B cell (primary cell): ENCODE measurements around the gene SDCCAG8. TPM values are rescaled to one million over a fixed set of nuclear protein-coding genes. Genes with fewer than 3 reads are reported as not detected.

Experiments
- ATAC-seq: fragments of 200-7000 bp; cut with Tn5 transposase; one replicate; pipeline ENCODE4 v1.10.0; 2021; ENCODE audit warnings: low read depth, mild to moderate bottlenecking, moderate number of reproducible peaks, moderate library complexity
- CTCF ChIA-PET: fragments of 350-600 bp; sonication (Branson Sonifier 250); formaldehyde crosslinking; loops from one replicate; lab custom pipeline; 2021; ENCODE audit warnings: antibody characterized with exemption, inconsistent platforms; lab: Charles Lee
- POLR2A ChIA-PET: fragments of 350-600 bp; sonication (Branson Sonifier 250); formaldehyde crosslinking; loops from one replicate; lab custom pipeline; 2021; ENCODE audit warnings: antibody characterized with exemption; lab: Charles Lee
- DNase-seq: peaks from one replicate; pipeline ENCODE4 v3.0.0; 2013
- H2AFZ ChIP-seq: 2 replicates; pipeline ENCODE4 v1.6.1; 2012; ENCODE audit warnings: mild to moderate bottlenecking, low read depth, low read length; ENCODE audit not compliant: insufficient read depth, poor library complexity, severe bottlenecking
- H3K27ac ChIP-seq, 2 donors: 1 replicate in 1 of 2; 2 replicates in 1 of 2; pipeline ENCODE4 v1.5.1; 2012 to 2013; ENCODE audit warnings: low read length in 2 of 2, mild to moderate bottlenecking in 2 of 2, moderate library complexity in 1 of 2
- H3K27me3 ChIP-seq, 4 experiments: fragments of 200-600 bp in 1 of 4; sonication (generic) in 1 of 4; replicated peaks in 1 of 4; 1 replicate in 2 of 4; 2 replicates in 2 of 4; pipeline versions ENCODE4 v1.6.1 to v1.7.0; 2013 to 2016; ENCODE audit warnings: low read length in 3 of 4, mild to moderate bottlenecking in 2 of 4, mixed read lengths in 1 of 4, moderate library complexity in 1 of 4; ENCODE audit not compliant: insufficient read depth in 4 of 4, control insufficient read depth in 3 of 4; ENCODE audit errors: control extremely low read depth in 1 of 4
- H3K36me3 ChIP-seq, 2 experiments: replicated peaks in 1 of 2; 1 replicate in 1 of 2; 2 replicates in 1 of 2; pipeline versions ENCODE4 v1.6.1 to v1.7.1; 2013; ENCODE audit warnings: low read length in 1 of 2; ENCODE audit not compliant: insufficient read depth in 2 of 2, control insufficient read depth in 1 of 2; ENCODE audit errors: control extremely low read depth in 1 of 2, extremely low read depth in 1 of 2
- H3K4me1 ChIP-seq, 2 donors: fragments of 200-600 bp in 1 of 2; sonication (generic) in 1 of 2; 1 replicate in 1 of 2; 2 replicates in 1 of 2; pipeline versions ENCODE4 v1.5.1 to v1.6.1; 2013 to 2017; ENCODE audit warnings: low read length in 2 of 2; ENCODE audit not compliant: control insufficient read depth in 2 of 2, insufficient read depth in 2 of 2
- H3K4me2 ChIP-seq: replicated peaks from 2 replicates; pipeline ENCODE3; 2012; ENCODE audit warnings: mild to moderate bottlenecking, low read depth, low read length; ENCODE audit not compliant: poor library complexity, severe bottlenecking
- H3K4me3 ChIP-seq, 5 experiments: fragments of 200-600 bp in 1 of 5; sonication (generic) in 1 of 5; 1 replicate in 3 of 5; 2 replicates in 2 of 5; pipeline versions ENCODE4 v1.5.1 to v1.7.0; 2011 to 2016; ENCODE audit warnings: low read length in 4 of 5, mild to moderate bottlenecking in 4 of 5, low read depth in 2 of 5, control low read depth in 1 of 5, moderate library complexity in 1 of 5; ENCODE audit not compliant: insufficient read depth in 1 of 5; ENCODE audit errors: control extremely low read depth in 1 of 5, extremely low read depth in 1 of 5
- H3K79me2 ChIP-seq: fragments of 200-600 bp; sonication (generic); one replicate; pipeline ENCODE4 v1.6.0; 2016; ENCODE audit warnings: low read length; ENCODE audit not compliant: control insufficient read depth, insufficient read depth
- H3K9ac ChIP-seq: fragments of 200-600 bp; sonication (generic); 2 replicates; pipeline ENCODE4 v1.6.1; 2017; ENCODE audit warnings: mild to moderate bottlenecking, low read length, moderate library complexity
- H3K9me3 ChIP-seq, 3 donors: one replicate each; pipeline versions ENCODE4 v1.6.1 to v1.7.1; 2013; ENCODE audit warnings: low read length in 2 of 3; ENCODE audit not compliant: control insufficient read depth in 2 of 3, insufficient read depth in 1 of 3; ENCODE audit errors: control extremely low read depth in 1 of 3
- H4K20me1 ChIP-seq: 2 replicates; pipeline ENCODE4 v1.6.0; 2012; ENCODE audit warnings: mild to moderate bottlenecking, low read length; ENCODE audit not compliant: insufficient read depth, control insufficient read depth, poor library complexity, severe bottlenecking
- H3K27ac Mint-ChIP-seq: one replicate; pipeline ENCODE4 v1.8.0; 2021; ENCODE audit warnings: mixed read lengths
- H3K27me3 Mint-ChIP-seq: one replicate; pipeline ENCODE4 v1.8.0; 2021; ENCODE audit warnings: mixed read lengths
- H3K4me1 Mint-ChIP-seq: one replicate; pipeline ENCODE4 v1.8.0; 2021; ENCODE audit warnings: mixed read lengths
- H3K4me3 Mint-ChIP-seq: one replicate; pipeline ENCODE4 v1.8.0; 2021; ENCODE audit warnings: mixed read lengths
- H3K9me3 Mint-ChIP-seq: one replicate; pipeline ENCODE4 v1.8.0; 2022; ENCODE audit warnings: mixed read lengths; ENCODE audit not compliant: insufficient read depth
- EZH2 ChIP-seq: IDR thresholded peaks from 2 replicates; pipeline ENCODE4 v1.6.1; 2012; ENCODE audit warnings: borderline replicate concordance, low read depth, mild to moderate bottlenecking, moderate library complexity, low read length; ENCODE audit not compliant: insufficient read depth, poor library complexity, severe bottlenecking
- WGBS: methylation state at CpG from one replicate; pipeline ENCODE4 v1.1.5; 2013; ENCODE audit warnings: missing lambda C conversion rate; ENCODE audit not compliant: insufficient coverage; 5-methylcytosine and 5-hydroxymethylcytosine counted together
- intact Hi-C: fragments of 100-400 bp; cut with micrococcal nuclease; formaldehyde crosslinking; loops from one replicate; pipeline ENCODE4 v1.10.0; 2022
- polyA plus RNA-seq: library from polyadenylated mRNA; depleted of rRNA; stranded (reverse); fragments of >200 nt; gene quantifications from 2 replicates; pipeline ENCODE4 v1.2.3, GENCODE V29; 2012
- total RNA-seq, 2 donors: library from RNA; stranded (reverse); fragments of 120-200 nt in 1 of 2; gene quantifications; 1 replicate in 1 of 2; 2 replicates in 1 of 2; pipeline versions ENCODE4 v1.2.3 to v1.2.4, GENCODE V29; 2013 to 2022
- TF ChIP-seq, protein P1 (sequence below): fragments of 200-600 bp; IDR thresholded peaks from one replicate; pipeline ENCODE4 v1.8.0; 2022; ENCODE audit warnings: antibody characterized with exemption, mild to moderate bottlenecking

The SDCCAG8 gene
- total and polyA plus RNA-seq, 2 donors (not counting 1 experiment from before 2014, with no cell fraction given): 37.1 to 60.7 TPM

DNA sequence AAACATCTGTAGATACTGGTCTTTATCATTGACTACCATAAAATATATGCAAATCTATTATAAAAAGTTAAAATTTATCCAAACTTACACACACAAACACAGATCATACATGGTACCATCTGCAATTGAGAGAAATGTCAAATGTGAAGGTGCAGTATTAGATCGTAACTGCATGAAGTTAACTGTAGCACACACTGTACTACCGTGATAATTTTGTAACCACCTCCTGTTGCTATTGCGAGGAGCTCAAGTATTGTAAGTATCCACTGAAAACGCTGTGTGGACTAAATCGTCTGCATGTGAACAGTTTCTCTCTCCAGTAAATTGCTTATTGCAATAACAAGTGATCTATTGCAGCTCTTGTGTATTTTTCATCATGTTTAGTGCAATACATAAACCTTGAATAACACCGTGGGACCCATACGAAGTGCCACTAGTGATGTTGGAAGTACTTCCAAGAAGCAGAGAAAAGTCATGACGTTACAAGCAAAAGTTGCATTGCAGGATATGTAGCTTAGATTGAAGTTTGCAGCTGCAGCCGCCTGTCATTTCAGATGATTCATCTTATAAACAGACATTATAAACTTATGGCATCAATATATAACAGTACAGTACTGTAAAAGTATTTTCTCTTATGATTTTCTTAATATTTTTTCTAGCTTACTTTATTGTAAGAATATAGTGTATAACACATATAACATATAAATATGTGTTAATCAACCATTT, 172.9 kb downstream of the SDCCAG8 start:
- H3K4me1 ChIP-seq: no peaks in the 10 kb centered on the region
- ChIA-PET POLR2A (no interaction called here), CTCF (no interaction called here)
- Mint-ChIP-seq H3K4me3 (no peak overlapping the region), H3K27ac (no peak overlapping the region), H3K27me3 (no peaks in the 10 kb centered on the region), H3K9me3 (no peaks in the 10 kb centered on the region), H3K4me1 (no peaks in the 10 kb centered on the region)
- H3K9me3 ChIP-seq: no peaks in the 10 kb centered on the region
- DNase-seq (no peak), ATAC-seq (no peak)
- H2AFZ ChIP-seq: no peak overlapping the region
- H3K27ac ChIP-seq: no peak overlapping the region
- H3K4me2 ChIP-seq: no peak overlapping the region
- TF ChIP-seq, protein P1, sequence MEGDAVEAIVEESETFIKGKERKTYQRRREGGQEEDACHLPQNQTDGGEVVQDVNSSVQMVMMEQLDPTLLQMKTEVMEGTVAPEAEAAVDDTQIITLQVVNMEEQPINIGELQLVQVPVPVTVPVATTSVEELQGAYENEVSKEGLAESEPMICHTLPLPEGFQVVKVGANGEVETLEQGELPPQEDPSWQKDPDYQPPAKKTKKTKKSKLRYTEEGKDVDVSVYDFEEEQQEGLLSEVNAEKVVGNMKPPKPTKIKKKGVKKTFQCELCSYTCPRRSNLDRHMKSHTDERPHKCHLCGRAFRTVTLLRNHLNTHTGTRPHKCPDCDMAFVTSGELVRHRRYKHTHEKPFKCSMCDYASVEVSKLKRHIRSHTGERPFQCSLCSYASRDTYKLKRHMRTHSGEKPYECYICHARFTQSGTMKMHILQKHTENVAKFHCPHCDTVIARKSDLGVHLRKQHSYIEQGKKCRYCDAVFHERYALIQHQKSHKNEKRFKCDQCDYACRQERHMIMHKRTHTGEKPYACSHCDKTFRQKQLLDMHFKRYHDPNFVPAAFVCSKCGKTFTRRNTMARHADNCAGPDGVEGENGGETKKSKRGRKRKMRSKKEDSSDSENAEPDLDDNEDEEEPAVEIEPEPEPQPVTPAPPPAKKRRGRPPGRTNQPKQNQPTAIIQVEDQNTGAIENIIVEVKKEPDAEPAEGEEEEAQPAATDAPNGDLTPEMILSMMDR: no peak
- no peak for TF ChIP-seq EZH2
- no peak overlapping the region for H3K4me3 ChIP-seq
- H3K27me3 ChIP-seq: no peaks in the 10 kb centered on the region
- no peak overlapping the region for H3K9ac ChIP-seq
- H3K79me2 ChIP-seq: no peaks in the 10 kb centered on the region
- intact Hi-C loops: no loop called here
- no peaks in the 10 kb centered on the region for H4K20me1 ChIP-seq
- 100% methylated on average over 2 of the region's 9 CpGs for WGBS
- H3K36me3 ChIP-seq: peaks cover 12 to 16% of the 10 kb centered on the region in 2 experiments

DNA sequence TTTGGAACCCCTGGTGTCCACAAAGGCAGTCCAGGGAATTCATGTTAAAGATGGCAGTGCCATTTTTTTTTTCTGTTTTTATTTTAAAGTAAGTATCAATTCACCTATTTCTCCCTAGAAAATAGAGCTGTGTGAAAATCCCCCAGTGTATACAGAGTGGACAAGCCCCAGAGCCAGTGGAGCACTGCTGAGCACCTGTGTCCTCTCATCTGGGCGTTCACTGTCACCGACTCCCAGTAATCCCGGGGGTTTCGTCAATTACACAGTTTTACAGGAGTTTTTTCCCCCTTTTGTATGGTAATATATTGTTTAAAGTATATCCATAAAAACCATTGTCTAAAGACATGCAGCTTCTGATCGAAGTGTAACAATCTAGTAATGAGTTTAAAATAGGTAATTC, 175.8 kb downstream of the SDCCAG8 start:
- no peaks in the 10 kb centered on the region for H3K9me3 Mint-ChIP-seq
- H3K79me2 ChIP-seq: no peaks in the 10 kb centered on the region
- no peaks in the 10 kb centered on the region for H3K27me3 Mint-ChIP-seq
- DNase-seq (no peak), ATAC-seq (no peak)
- no peaks in the 10 kb centered on the region for H3K27me3 ChIP-seq
- H3K4me1 Mint-ChIP-seq: no peaks in the 10 kb centered on the region
- H3K27ac Mint-ChIP-seq: no peak overlapping the region
- H2AFZ ChIP-seq: no peak overlapping the region
- POLR2A ChIA-PET: no interaction called here
- H3K4me1 ChIP-seq: no peaks in the 10 kb centered on the region
- H3K4me3 Mint-ChIP-seq: no peak overlapping the region
- no peak overlapping the region for H3K9ac ChIP-seq
- H3K27ac ChIP-seq: no peak overlapping the region
- CTCF ChIA-PET: no interaction called here
- no peak for TF ChIP-seq EZH2
- TF ChIP-seq, protein P1: no peak
- no CpG with 5 or more reads among the region's 5 CpGs for WGBS
- H4K20me1 ChIP-seq: no peaks in the 10 kb centered on the region
- intact Hi-C loops: no loop called here
- H3K4me2 ChIP-seq: no peak overlapping the region
- H3K4me3 ChIP-seq: no peak overlapping the region
- H3K36me3 ChIP-seq: peaks cover 8 to 15% of the 10 kb centered on the region in 2 experiments
- no peaks in the 10 kb centered on the region for H3K9me3 ChIP-seq
